ENCODE measurements around the gene CACNA2D1.

GRCh38 chr7:82268632-82269031 lies 174.9 kb downstream of the CACNA2D1 start:
- no peak for TF ChIP-seq CTCF (IDR thresholded peaks at IDR 0.05)
- no peak for TF ChIP-seq ZFX (IDR thresholded peaks at IDR 0.05; ENCODE audit: borderline replicate concordance)

Measured in 22Rv1 (cell line).